Sigmoid colon (tissue), 4 donors: ENCODE measurements around the gene PDZD8.

Experiments
- CTCF ChIP-seq, 4 experiments: fragments of 450-650 bp in 3 of 4; fragments of 200-600 bp in 1 of 4; IDR thresholded peaks; one replicate each; pipeline ENCODE4 v1.5.1; 2016 to 2019; ENCODE audit warnings: antibody characterized with exemption in 4 of 4, mild to moderate bottlenecking in 3 of 4, moderate library complexity in 2 of 4
- EP300 ChIP-seq, 4 donors: sonication (generic); formaldehyde crosslinking; IDR thresholded peaks; one replicate each; pipeline ENCODE4 v1.6.1; 2017; ENCODE audit warnings: antibody characterized with exemption in 4 of 4
- POLR2A ChIP-seq, 2 donors: fragments of 450-650 bp; IDR thresholded peaks; one replicate each; pipeline ENCODE4 v1.6.1; 2016; ENCODE audit warnings: antibody characterized with exemption in 2 of 2, mild to moderate bottlenecking in 2 of 2, moderate library complexity in 2 of 2
- POLR2AphosphoS5 ChIP-seq, 4 donors: sonication (generic); formaldehyde crosslinking; IDR thresholded peaks; one replicate each; pipeline ENCODE4 v1.6.1; 2017; ENCODE audit warnings: antibody characterized with exemption in 4 of 4

- no peak for TF ChIP-seq CTCF (IDR thresholded peaks at IDR 0.05)
- no peak for TF ChIP-seq POLR2A (IDR thresholded peaks at IDR 0.05)
- no peak for TF ChIP-seq POLR2AphosphoS5 (IDR thresholded peaks at IDR 0.05)
- no peak for TF ChIP-seq EP300 (IDR thresholded peaks at IDR 0.05)
These were observed 97.6 kb downstream of the PDZD8 start for GRCh38 chr10:117277675-117278074.
